BLaER1 (cell line): ENCODE results near the gene KAZN.
A peak's percentile ranks its signal among the peaks of the same experiment; 100 is the strongest.

Source experiments
- H3K27ac ChIP-seq: shearing (Covaris generic); formaldehyde crosslinking; 2 replicates; pipeline ENCODE4 v1.8.1; 2022
- H3K27me3 ChIP-seq: shearing (Covaris generic); formaldehyde crosslinking; 2 replicates; pipeline ENCODE4 v1.8.1; 2022
- H3K36me3 ChIP-seq: shearing (Covaris generic); formaldehyde crosslinking; 2 replicates; pipeline ENCODE4 v1.8.1; 2022
- H3K4me1 ChIP-seq: shearing (Covaris generic); formaldehyde crosslinking; 2 replicates; pipeline ENCODE4 v1.8.1; 2022
- H3K4me2 ChIP-seq: shearing (Covaris generic); formaldehyde crosslinking; 2 replicates; pipeline ENCODE4 v1.8.1; 2022
- H3K4me3 ChIP-seq: shearing (Covaris generic); formaldehyde crosslinking; 2 replicates; pipeline ENCODE4 v1.8.1; 2022
- H3K9ac ChIP-seq: shearing (Covaris generic); formaldehyde crosslinking; 2 replicates; pipeline ENCODE4 v1.8.1; 2022
- H3K9me3 ChIP-seq: shearing (Covaris generic); formaldehyde crosslinking; 2 replicates; pipeline ENCODE4 v1.8.1; 2022
- H4K20me1 ChIP-seq: shearing (Covaris generic); formaldehyde crosslinking; 2 replicates; pipeline ENCODE4 v1.8.1; 2022
- Cebpa-rat ChIP-seq: shearing (Covaris generic); IDR thresholded peaks from 2 replicates; pipeline ENCODE4 v1.8.1; 2022

The KAZN gene

DNA sequence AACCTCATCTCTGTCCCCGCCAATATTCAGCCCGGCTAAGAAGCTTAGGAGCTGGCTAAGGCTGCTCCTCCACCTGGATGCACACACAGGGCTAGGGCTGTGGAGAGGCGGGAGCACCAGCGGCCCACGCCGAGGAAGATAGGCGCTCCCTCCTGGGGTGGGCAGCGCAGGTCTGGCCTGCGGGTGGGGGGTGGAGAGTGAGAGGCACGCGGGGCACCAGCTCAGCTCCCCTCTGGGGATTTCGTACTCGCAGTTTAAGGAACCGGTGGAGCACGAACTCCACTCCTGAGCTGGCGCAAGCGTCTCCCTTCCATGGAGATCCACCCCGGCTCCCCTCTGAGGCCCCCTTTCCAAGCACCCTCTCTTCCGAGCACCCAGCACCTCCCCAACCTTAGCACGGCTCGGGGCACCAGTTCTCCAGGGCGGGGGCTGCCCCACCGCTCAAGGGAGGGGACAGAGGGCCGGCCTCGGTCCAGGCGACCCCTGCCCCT is 433 bp upstream of the KAZN start:
- peaks cover 57% of the 10 kb centered on the region for H3K27me3 ChIP-seq

DNA sequence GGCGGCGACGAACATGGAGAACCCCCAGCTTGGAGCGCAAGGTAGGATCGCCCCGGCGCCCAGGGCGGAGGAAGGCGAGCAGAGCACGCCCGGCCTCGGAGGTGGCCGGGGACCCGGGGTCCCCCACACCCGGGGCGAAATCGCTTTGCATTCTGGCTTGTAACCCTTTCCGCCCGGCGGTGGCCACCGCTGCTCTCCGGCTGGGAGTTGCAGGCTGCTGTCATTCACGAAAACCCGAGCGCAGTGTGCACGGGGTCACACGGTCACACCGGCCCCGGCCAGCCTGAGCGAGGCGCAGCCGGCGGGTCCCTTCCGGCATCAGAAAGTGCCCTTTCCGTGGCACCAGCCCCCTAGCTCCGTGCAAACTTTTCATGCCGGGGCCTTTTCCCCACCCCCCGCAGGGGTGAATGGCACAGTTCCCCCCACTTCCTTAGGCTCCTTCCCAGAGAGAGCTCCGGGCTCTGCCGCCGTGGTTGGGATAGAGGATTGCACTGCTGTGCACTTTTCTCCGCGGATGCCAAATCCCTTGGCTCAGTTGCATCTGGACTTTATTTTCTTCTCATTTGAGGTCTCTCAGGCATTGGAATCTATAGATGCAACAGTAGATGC is 802 bp downstream of the KAZN start:
- no peak for TF ChIP-seq Cebpa-rat
- H3K4me3 ChIP-seq = peak overlapping the region; percentile 62
- peak overlapping the region; percentile 79 for H3K4me2 ChIP-seq
- H3K4me1 ChIP-seq = peaks cover 25% of the 10 kb centered on the region
- no peak overlapping the region for H3K9ac ChIP-seq
- H3K9me3 ChIP-seq = no peaks in the 10 kb centered on the region
- peaks cover 16% of the 10 kb centered on the region; the same call in 1 of the 2 replicates for H4K20me1 ChIP-seq
- no peak overlapping the region for H3K27ac ChIP-seq
- H3K36me3 ChIP-seq = no peaks in the 10 kb centered on the region
- peaks cover 57% of the 10 kb centered on the region for H3K27me3 ChIP-seq

More for the DNA sequence above, 433 bp upstream of the KAZN start:
- no peak overlapping the region for H3K27ac ChIP-seq
- no peak for TF ChIP-seq Cebpa-rat
- H3K9me3 ChIP-seq = no peaks in the 10 kb centered on the region
- peak overlapping the region; percentile 79 for H3K4me2 ChIP-seq
- no peak overlapping the region for H3K9ac ChIP-seq
- peaks cover 25% of the 10 kb centered on the region for H3K4me1 ChIP-seq
- H3K36me3 ChIP-seq = no peaks in the 10 kb centered on the region
- peaks cover 16% of the 10 kb centered on the region; the same call in 1 of the 2 replicates for H4K20me1 ChIP-seq
- H3K4me3 ChIP-seq = peak overlapping the region; percentile 62

DNA sequence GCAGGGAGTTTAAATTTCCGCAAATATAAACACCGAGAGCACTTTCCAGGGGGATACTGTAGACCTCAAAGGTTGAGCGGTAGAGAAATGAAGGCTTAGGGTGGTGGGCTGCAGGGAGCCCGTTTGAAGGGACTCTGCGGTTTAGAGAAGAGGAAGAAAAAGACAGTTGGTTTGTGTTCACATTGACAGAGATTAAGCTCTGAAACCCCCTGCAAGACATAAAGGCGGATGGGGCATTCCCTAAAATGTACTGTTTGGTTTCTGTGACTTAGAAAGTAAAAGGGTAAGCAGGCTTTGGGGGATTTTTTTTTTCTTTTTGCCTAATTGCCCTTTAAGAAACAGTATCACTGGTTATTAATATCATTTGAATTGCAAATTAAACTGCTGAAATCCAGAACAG is 1.3 kb downstream of the KAZN start:
- no peak overlapping the region for H3K27ac ChIP-seq
- H3K4me3 ChIP-seq = peak overlapping the region; percentile 62; the same call in 1 of the 2 replicates
- no peak for TF ChIP-seq Cebpa-rat
- peaks cover 57% of the 10 kb centered on the region for H3K27me3 ChIP-seq
- H3K36me3 ChIP-seq = no peaks in the 10 kb centered on the region
- H3K4me1 ChIP-seq = peaks cover 25% of the 10 kb centered on the region
- H3K9ac ChIP-seq = no peak overlapping the region
- peaks cover 16% of the 10 kb centered on the region; the same call in 1 of the 2 replicates for H4K20me1 ChIP-seq
- H3K4me2 ChIP-seq = peak overlapping the region; percentile 79
- H3K9me3 ChIP-seq = no peaks in the 10 kb centered on the region

DNA sequence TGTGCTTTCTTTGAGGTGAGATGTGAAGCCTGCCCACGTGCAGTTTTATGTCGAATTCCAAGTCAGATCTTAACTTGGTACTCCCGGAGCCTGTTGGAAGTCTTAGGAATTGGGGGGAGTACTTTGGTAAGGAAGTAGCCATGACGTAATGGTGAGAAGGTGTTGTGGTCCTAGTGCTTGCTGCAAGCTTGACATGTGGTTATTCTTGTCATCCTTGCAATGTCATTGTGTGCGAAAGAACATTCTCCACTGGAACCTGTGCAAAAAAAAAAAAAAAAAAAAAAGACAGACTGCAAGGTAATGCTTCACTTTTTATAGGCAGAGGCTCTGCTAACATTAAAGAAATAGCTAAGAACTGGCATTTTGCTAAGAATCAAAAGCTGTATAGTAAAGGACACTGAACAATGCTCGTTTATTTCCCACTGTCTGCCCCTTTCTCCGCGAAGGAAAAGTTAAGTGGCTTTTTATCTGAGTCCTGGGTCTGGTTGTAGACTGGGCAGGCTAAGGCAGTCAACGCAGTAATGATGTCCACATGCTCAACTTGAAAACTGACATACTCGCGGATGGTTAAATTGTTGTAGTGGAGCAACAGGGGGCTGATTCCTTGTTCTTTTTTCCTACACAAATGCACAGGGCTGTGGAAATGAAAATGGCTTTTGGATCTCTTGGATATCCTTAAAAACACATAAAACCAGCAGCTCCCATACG is 2.1 kb downstream of the KAZN start:
- Histone ChIP-seq H3K9me3 (no peaks in the 10 kb centered on the region), H3K4me2 (peak overlapping the region; percentile 79; the same call in 1 of the 2 replicates), H3K27ac (no peak overlapping the region), H3K27me3 (peaks cover 57% of the 10 kb centered on the region), H3K9ac (no peak overlapping the region), H3K4me1 (peaks cover 25% of the 10 kb centered on the region), H3K4me3 (no peak overlapping the region), H4K20me1 (peaks cover 16% of the 10 kb centered on the region; the same call in 1 of the 2 replicates), H3K36me3 (no peaks in the 10 kb centered on the region)
- TF ChIP-seq Cebpa-rat = no peak

DNA sequence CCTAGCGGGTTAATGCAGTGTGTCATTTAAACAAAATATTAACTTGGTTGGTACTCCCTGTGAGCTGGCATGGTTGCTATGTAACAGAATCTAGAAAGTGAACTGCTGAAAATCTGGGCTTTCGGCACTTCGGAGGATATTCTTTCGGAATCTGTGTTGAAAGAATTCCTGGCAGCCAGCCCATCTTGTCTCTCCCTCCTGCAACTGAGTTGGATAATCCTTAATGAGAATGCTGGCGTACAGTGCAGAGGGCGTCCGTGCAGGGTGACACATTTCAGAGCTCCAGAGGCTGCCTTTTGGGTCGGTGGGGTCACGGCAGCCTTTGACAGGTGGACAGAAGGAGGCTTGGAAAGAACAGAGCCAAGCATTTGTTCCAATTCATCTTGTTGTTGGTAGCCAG is 3.7 kb downstream of the KAZN start:
- Histone ChIP-seq H3K9ac (no peak overlapping the region), H3K4me1 (peaks cover 25% of the 10 kb centered on the region), H4K20me1 (peaks cover 16% of the 10 kb centered on the region; the same call in 1 of the 2 replicates), H3K36me3 (no peaks in the 10 kb centered on the region), H3K4me3 (no peak overlapping the region), H3K4me2 (no peak overlapping the region), H3K27ac (no peak overlapping the region), H3K27me3 (peaks cover 47% of the 10 kb centered on the region), H3K9me3 (no peaks in the 10 kb centered on the region)
- TF ChIP-seq Cebpa-rat = no peak

DNA sequence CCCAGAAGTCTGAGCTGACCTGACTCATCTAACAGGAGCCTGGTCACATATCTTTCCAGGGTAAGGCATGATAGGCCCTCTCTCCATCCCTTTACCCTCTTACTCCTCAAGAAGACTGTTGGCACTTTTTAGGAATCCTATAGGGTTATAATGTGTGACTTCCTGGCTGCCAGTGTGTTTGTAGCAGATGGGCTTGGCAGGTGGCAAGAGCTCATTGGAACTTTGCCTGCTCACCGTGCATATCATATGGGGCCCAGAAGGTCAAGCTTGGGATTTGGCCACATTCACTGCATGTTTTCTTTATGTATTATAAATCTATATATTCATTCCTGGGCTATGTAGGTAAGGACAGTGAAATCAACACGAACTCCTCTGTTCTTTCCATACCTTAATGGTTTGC is 5.2 kb downstream of the KAZN start:
- Histone ChIP-seq H3K4me3 (no peak overlapping the region), H3K36me3 (no peaks in the 10 kb centered on the region), H3K27me3 (peaks cover 32% of the 10 kb centered on the region), H3K9ac (no peak overlapping the region), H3K4me1 (peaks cover 18% of the 10 kb centered on the region), H3K9me3 (no peaks in the 10 kb centered on the region), H3K27ac (no peak overlapping the region), H3K4me2 (no peak overlapping the region), H4K20me1 (peaks cover 11% of the 10 kb centered on the region; the same call in 1 of the 2 replicates)
- no peak for TF ChIP-seq Cebpa-rat

DNA sequence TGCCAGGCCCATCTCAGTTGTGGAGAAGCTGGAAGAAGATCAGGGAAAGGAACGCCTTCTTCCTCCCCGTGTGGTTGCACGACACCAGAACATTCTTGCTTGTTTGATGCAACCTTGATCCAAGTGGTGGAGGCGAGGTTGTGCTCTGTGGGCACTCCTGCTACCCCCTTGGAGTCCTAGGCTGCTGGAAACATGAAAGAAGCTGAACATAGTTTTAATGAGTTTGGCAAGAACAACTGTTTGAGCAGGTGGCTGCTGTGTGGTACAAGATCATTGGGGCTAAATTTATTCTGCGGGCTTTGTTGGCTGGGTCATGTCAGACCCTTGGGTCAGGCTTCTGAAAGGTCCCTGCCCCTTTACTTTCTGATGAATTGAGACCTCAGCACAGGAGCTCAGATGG is 5.9 kb downstream of the KAZN start:
- Histone ChIP-seq H3K4me2 (no peak overlapping the region), H3K27ac (no peak overlapping the region), H3K36me3 (no peaks in the 10 kb centered on the region), H3K4me3 (no peak overlapping the region), H3K27me3 (peaks cover 25% of the 10 kb centered on the region), H3K9ac (no peak overlapping the region), H3K9me3 (no peaks in the 10 kb centered on the region), H4K20me1 (peaks cover 3% of the 10 kb centered on the region; the same call in 1 of the 2 replicates), H3K4me1 (peaks cover 10% of the 10 kb centered on the region)
- TF ChIP-seq Cebpa-rat = no peak

DNA sequence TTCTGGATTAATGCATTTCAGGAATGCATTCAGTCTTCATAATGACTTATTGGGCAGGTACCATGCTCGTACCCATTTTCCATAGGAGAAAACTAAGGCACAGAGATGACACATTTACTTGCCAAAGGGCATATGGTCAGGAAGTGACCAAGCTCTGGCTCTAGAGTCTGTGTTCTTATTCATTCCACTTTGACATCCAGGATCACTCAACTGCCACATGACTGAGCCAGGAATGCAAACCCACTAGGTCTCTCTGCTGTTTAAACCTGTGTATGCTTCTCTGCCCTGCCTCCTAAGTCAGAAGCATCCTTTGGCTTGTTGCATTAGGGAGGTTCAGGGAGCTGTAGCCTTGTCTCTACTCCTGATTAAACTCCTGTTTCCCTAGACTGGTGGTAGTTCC is 7.5 kb downstream of the KAZN start:
- H3K9me3 ChIP-seq = no peaks in the 10 kb centered on the region
- no peaks in the 10 kb centered on the region for H4K20me1 ChIP-seq
- H3K4me2 ChIP-seq = no peak overlapping the region
- peaks cover 9% of the 10 kb centered on the region for H3K27me3 ChIP-seq
- no peak overlapping the region for H3K9ac ChIP-seq
- no peaks in the 10 kb centered on the region for H3K36me3 ChIP-seq
- H3K4me1 ChIP-seq = no peaks in the 10 kb centered on the region
- no peak overlapping the region for H3K4me3 ChIP-seq
- no peak overlapping the region for H3K27ac ChIP-seq
- TF ChIP-seq Cebpa-rat = no peak

DNA sequence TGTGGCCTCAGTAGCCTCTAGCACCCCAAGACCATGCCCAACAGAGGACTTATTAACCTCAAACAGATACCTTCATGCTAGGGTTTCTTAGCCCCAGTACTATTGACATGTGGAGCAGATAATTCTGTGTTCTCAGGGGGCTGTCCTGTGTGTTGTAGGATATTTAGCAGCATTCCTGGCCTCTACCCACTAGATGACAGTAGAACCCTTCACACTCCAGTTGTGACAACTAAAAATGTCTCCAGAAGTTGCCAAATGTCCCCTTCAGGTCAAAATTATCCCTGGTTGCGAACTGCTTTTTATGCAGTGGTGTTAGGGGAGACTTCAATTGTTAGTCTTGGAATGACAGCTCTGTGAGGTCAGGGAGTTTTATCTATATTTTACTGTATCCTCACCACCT is 8.1 kb downstream of the KAZN start:
- no peaks in the 10 kb centered on the region for H3K36me3 ChIP-seq
- peaks cover 3% of the 10 kb centered on the region; the same call in 1 of the 2 replicates for H3K27me3 ChIP-seq
- no peaks in the 10 kb centered on the region for H3K4me1 ChIP-seq
- no peak for TF ChIP-seq Cebpa-rat
- H4K20me1 ChIP-seq = no peaks in the 10 kb centered on the region
- no peak overlapping the region for H3K27ac ChIP-seq
- H3K9me3 ChIP-seq = no peaks in the 10 kb centered on the region
- no peak overlapping the region for H3K4me2 ChIP-seq
- H3K9ac ChIP-seq = no peak overlapping the region
- H3K4me3 ChIP-seq = no peak overlapping the region

DNA sequence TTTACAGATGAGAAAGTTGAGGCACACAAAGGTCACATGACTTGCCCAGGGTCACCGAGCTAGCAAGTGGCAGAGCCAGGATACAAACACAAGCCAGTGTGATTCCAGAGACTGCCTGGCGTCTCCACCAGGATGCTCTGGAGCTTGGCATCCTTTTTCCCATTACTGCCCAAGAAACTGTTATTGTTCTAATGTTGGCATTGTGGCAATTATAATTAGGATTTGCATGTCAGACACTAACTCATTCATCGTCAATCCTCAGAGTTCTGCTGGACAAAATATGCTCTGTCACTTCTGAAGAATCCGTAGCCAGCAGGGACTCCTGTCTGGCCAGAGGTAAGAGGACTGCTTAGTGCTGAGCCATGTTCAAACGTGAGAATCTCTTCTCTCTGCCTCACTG is 8.8 kb downstream of the KAZN start:
- no peaks in the 10 kb centered on the region for H3K9me3 ChIP-seq
- no peak for TF ChIP-seq Cebpa-rat
- no peak overlapping the region for H3K27ac ChIP-seq
- H3K4me1 ChIP-seq = no peaks in the 10 kb centered on the region
- H4K20me1 ChIP-seq = no peaks in the 10 kb centered on the region
- no peaks in the 10 kb centered on the region for H3K27me3 ChIP-seq
- H3K36me3 ChIP-seq = no peaks in the 10 kb centered on the region
- H3K9ac ChIP-seq = no peak overlapping the region
- no peak overlapping the region for H3K4me2 ChIP-seq
- no peak overlapping the region for H3K4me3 ChIP-seq
